HepG2 (cell line): Measurements from ENCODE around the gene MTURN. TPM values are rescaled to one million over a fixed set of nuclear protein-coding genes. Genes with fewer than 3 reads are reported as not detected.

Experiments
- ATAC-seq: fragments of 200-7000 bp; cut with Tn5 transposase; 3 replicates; pipeline ENCODE4 v1.9.1; 2020; ENCODE audit warnings: mild to moderate bottlenecking, moderate library complexity
- BruUV-seq: library from RNA; stranded (reverse); fragments of 400-500 nt; replicated peaks from 2 replicates; lab custom pipeline; 2021; lab: Mats Ljungman, UMichigan
- CTCF ChIA-PET: fragments of 300-600 bp; formaldehyde crosslinking; extraction: SDS; loops from one replicate; lab custom pipeline; 2021; ENCODE audit warnings: low total read pairs, inconsistent platforms, low intra/inter-chr PET ratio; lab: Yijun Ruan, JAX
- POLR2A ChIA-PET: fragments of 350-600 bp; sonication (Branson Sonifier 250); formaldehyde crosslinking; loops from one replicate; lab custom pipeline; 2020; ENCODE audit warnings: antibody characterized with exemption, inconsistent platforms; lab: Yijun Ruan, JAX
- DNase-seq: peaks from one replicate; pipeline ENCODE4 v3.0.0-alpha.2; 2015; ENCODE audit warnings: low spot score
- FAIRE-seq: peaks from 3 replicates; lab custom pipeline; 2011; peaks lifted over from hg19 to GRCh38; lab: Jason Lieb, UNC
- H2AFZ ChIP-seq: one replicate; pipeline ENCODE4 v1.6.1; 2011; ENCODE audit warnings: low read length, inconsistent platforms
- H3K27ac ChIP-seq: fragments of 300-600 bp; 3 replicates; pipeline ENCODE4 v1.8.0; 2011; ENCODE audit warnings: mixed run types, mild to moderate bottlenecking, mixed read lengths, low read length, inconsistent platforms; ENCODE audit not compliant: insufficient read depth; ENCODE audit errors: extremely low read length
- H3K27me3 ChIP-seq, 2 experiments: fragments of 200-600 bp in 1 of 2; 2 replicates in 1 of 2; 3 replicates in 1 of 2; pipeline versions ENCODE4 v1.6.0 to v1.8.0; 2011; ENCODE audit warnings: low read length in 2 of 2, mild to moderate bottlenecking in 2 of 2, moderate library complexity in 2 of 2, inconsistent platforms in 1 of 2; ENCODE audit not compliant: insufficient read depth in 2 of 2, control insufficient read depth in 1 of 2
- H3K36me3 ChIP-seq, 2 experiments: fragments of 200-600 bp in 1 of 2; replicated peaks in 1 of 2; 2 replicates in 1 of 2; 3 replicates in 1 of 2; pipeline versions ENCODE4 v1.5.1 to v1.8.0; 2011; ENCODE audit warnings: low read length in 2 of 2, inconsistent platforms in 1 of 2; ENCODE audit not compliant: insufficient read depth in 2 of 2, control insufficient read depth in 1 of 2
- H3K4me1 ChIP-seq: 2 replicates; pipeline ENCODE4 v1.5.1; 2012; ENCODE audit warnings: low read length, inconsistent platforms; ENCODE audit not compliant: insufficient read depth
- H3K4me2 ChIP-seq: 2 replicates; pipeline ENCODE4 v1.6.0; 2011; ENCODE audit warnings: low read depth, low read length, inconsistent platforms
- H3K4me3 ChIP-seq, 3 experiments: fragments of 200-600 bp in 1 of 3; sonication (generic), shearing (Covaris generic) in 1 of 3; replicated peaks in 1 of 3; 2 replicates each; pipeline ENCODE4 v1.5.1; 2011 to 2016; ENCODE audit warnings: low read length in 3 of 3, inconsistent platforms in 2 of 3, low read depth in 2 of 3, mild to moderate bottlenecking in 2 of 3, control low read depth in 1 of 3, mixed read lengths in 1 of 3; ENCODE audit not compliant: insufficient read depth in 1 of 3
- H3K79me2 ChIP-seq: one replicate; pipeline ENCODE4 v1.6.1; 2011; ENCODE audit warnings: low read length, inconsistent platforms; ENCODE audit not compliant: insufficient read depth
- H3K9ac ChIP-seq: 2 replicates; pipeline ENCODE4 v1.6.0; 2011; ENCODE audit warnings: mild to moderate bottlenecking, low read depth, low read length, inconsistent platforms; ENCODE audit not compliant: insufficient read depth
- H3K9me3 ChIP-seq: 2 replicates; pipeline ENCODE4 v1.5.1; 2012; ENCODE audit warnings: mild to moderate bottlenecking, low read length
- H4K20me1 ChIP-seq: 2 replicates; pipeline ENCODE4 v1.6.0; 2011; ENCODE audit warnings: inconsistent platforms, mild to moderate bottlenecking, low read length, moderate library complexity; ENCODE audit not compliant: insufficient read depth
- BCL6 ChIP-seq: IDR thresholded peaks from 2 replicates; pipeline ENCODE4 v1.6.1; 2016; ENCODE audit warnings: missing genetic modification reagents, missing compliant biosample characterization
- ELF4 ChIP-seq: sonication (generic); formaldehyde crosslinking; IDR thresholded peaks from 2 replicates; pipeline ENCODE4 v1.5.0; 2020; ENCODE audit warnings: missing genetic modification reagents, mild to moderate bottlenecking, moderate library complexity, borderline replicate concordance
- KLF15 ChIP-seq: sonication (generic); formaldehyde crosslinking; IDR thresholded peaks from 2 replicates; pipeline ENCODE4 v1.8.1; 2023; ENCODE audit warnings: borderline replicate concordance, mild to moderate bottlenecking, inconsistent platforms, missing genetic modification reagents, mixed read lengths
- SCMH1 ChIP-seq: sonication (generic); formaldehyde crosslinking; IDR thresholded peaks from 2 replicates; pipeline ENCODE4 v1.9.0; 2021; ENCODE audit warnings: missing genetic modification reagents, mild to moderate bottlenecking, borderline replicate concordance
- SMARCE1 ChIP-seq: fragments of 450-650 bp; IDR thresholded peaks from 2 replicates; pipeline ENCODE4 v1.6.1; 2017; ENCODE audit warnings: borderline replicate concordance
- TBL1XR1 ChIP-seq: fragments of 150-350 bp; IDR thresholded peaks from 2 replicates; pipeline ENCODE4 v1.6.1; 2014; ENCODE audit warnings: borderline replicate concordance, low read length; ENCODE audit not compliant: partially characterized antibody
- TRIM24 ChIP-seq: sonication (generic); formaldehyde crosslinking; IDR thresholded peaks from 2 replicates; pipeline ENCODE4 v1.8.0; 2022; ENCODE audit warnings: mild to moderate bottlenecking, missing genetic modification reagents
- ZKSCAN5 ChIP-seq: sonication (generic); formaldehyde crosslinking; IDR thresholded peaks from 2 replicates; pipeline ENCODE4 v1.5.1; 2020; ENCODE audit warnings: mild to moderate bottlenecking, missing genetic modification reagents
- ZMYM3 ChIP-seq: sonication (generic); formaldehyde crosslinking; IDR thresholded peaks from 2 replicates; pipeline ENCODE4 v1.5.1; 2020; ENCODE audit warnings: mild to moderate bottlenecking, missing genetic modification reagents
- ZNF563 ChIP-seq: sonication (generic); formaldehyde crosslinking; IDR thresholded peaks from 2 replicates; pipeline ENCODE4 v1.8.0; 2022; ENCODE audit warnings: mild to moderate bottlenecking, moderate library complexity, missing genetic modification reagents
- ZNF564 ChIP-seq: sonication (generic); formaldehyde crosslinking; IDR thresholded peaks from 2 replicates; pipeline ENCODE4 v1.8.1; 2023; ENCODE audit warnings: mild to moderate bottlenecking, missing genetic modification reagents
- WGBS: methylation state at CpG from one replicate; pipeline ENCODE4 v1.1.6; 2017; ENCODE audit warnings: low lambda C conversion rate; 5-methylcytosine and 5-hydroxymethylcytosine counted together
- in situ Hi-C: cut with HindIII; loops from 2 replicates; pipeline ENCODE4 v1.10.0; 2017; ENCODE audit warnings: low pct_unique_long_range_greater_than_20kb; ENCODE audit not compliant: extremely low pct_ligation_motif_present
- intact Hi-C: fragments of 100-400 bp; cut with micrococcal nuclease; formaldehyde crosslinking; loops from one replicate; pipeline ENCODE4 v1.10.0; 2022; ENCODE audit not compliant: unreplicated experiment
- polyA plus RNA-seq, 8 experiments: library from polyadenylated mRNA; depleted of rRNA in 3 of 8; stranded (reverse) in 7 of 8; unstranded in 1 of 8; fragments of >200 nt; fragmentation: Illumina TruSeq in 4 of 8; extraction: Trizol in 4 of 8; gene quantifications; 2 replicates each; pipeline versions ENCODE4 v1.2.1 to v1.2.3, GENCODE V29; 2011 to 2016; ENCODE audit warnings: low read depth in 4 of 8, missing spikeins in 1 of 8, mixed read lengths in 1 of 8; ENCODE audit not compliant: insufficient read depth in 1 of 8
- total RNA-seq, 5 experiments: library from RNA; depleted of rRNA; stranded (reverse); fragments of >200 nt; fragmentation: Illumina TruSeq; extraction: Trizol; gene quantifications; 2 replicates each; pipeline ENCODE4 v1.2.3, GENCODE V29; 2016; ENCODE audit warnings: low read depth in 1 of 5

Gene MTURN
- total and polyA plus RNA-seq, 2 of the 13 experiments (the other 11 are each of a cell fraction or from before 2014, with no cell fraction given), result 5.7 to 7.2 TPM

DNA sequence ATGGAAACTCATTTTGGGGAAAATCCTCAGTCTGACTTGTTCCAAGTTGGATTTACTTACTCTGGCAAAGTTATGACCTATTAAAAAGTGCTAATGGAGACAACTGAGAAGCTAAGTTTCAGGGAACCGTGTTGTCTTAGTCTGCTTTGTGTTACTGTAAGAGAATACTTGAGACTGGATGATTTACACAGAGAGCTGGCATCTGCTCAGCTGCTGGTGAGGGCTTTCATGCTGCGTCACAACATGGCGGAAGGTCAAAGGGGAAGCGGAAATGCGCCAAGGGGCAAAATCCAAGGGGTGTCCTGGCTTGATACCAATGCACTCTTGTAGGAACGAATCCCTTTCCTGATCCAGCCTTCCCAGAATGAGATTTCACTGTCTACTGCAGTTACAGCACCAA is 46.4 kb downstream of the MTURN start (continued):
- TF ChIP-seq SMARCE1 (no peak), TRIM24 (CRISPR knock-in tag) (no peak), ELF4 (CRISPR knock-in tag) (no peak), ZMYM3 (no peak), KLF15 (CRISPR knock-in tag) (no peak), ZNF564 (CRISPR knock-in tag) (no peak), ZNF563 (CRISPR knock-in tag) (no peak)

- no peaks in the 10 kb centered on the region for H3K36me3 ChIP-seq
- no peak overlapping the region for H3K4me2 ChIP-seq
- no peaks in the 10 kb centered on the region for H4K20me1 ChIP-seq
- intact Hi-C loops, result no loop called here
- POLR2A ChIA-PET, result no interaction called here
- no TSS peak for BruUV-seq
- in situ Hi-C loops, result no loop called here
- no peaks in the 10 kb centered on the region; a peak in 1 of 5 replicates for H3K27me3 ChIP-seq
- 59% methylated on average over 7 of the region's 7 CpGs for WGBS
- CTCF ChIA-PET, result no interaction called here
- peaks cover 8% of the 10 kb centered on the region; the same call in 1 of the 2 replicates for H3K9me3 ChIP-seq
- TF ChIP-seq SCMH1 (CRISPR knock-in tag) (no peak), BCL6 (CRISPR knock-in tag) (no peak), ZKSCAN5 (no peak), TBL1XR1 (no peak)
- no peak overlapping the region for H3K27ac ChIP-seq
- peaks cover 14% of the 10 kb centered on the region for H3K4me1 ChIP-seq
- FAIRE-seq, result no peak
- no peak overlapping the region for H2AFZ ChIP-seq
- ATAC-seq, result no peak
- H3K79me2 ChIP-seq, result no peaks in the 10 kb centered on the region
- no peak for DNase-seq
- no peak overlapping the region for H3K9ac ChIP-seq
- H3K4me3 ChIP-seq, result no peak overlapping the region
Observed at GRCh38 chr7:30181736-30182522, 47.1 kb downstream of the MTURN start.
